Nephron (organoid): Measurements from ENCODE around the gene CFAP46.

ENCODE experiments used
- H3K27ac Mint-ChIP-seq, 3 experiments: 2 replicates each; pipeline ENCODE4 v1.8.0; 2020; ENCODE audit warnings: mixed read lengths in 3 of 3, mild to moderate bottlenecking in 2 of 3, moderate library complexity in 1 of 3
- H3K27me3 Mint-ChIP-seq: 2 replicates; pipeline ENCODE4 v1.8.0; 2021; ENCODE audit warnings: low read depth, mild to moderate bottlenecking, moderate library complexity, mixed read lengths
- H3K36me3 Mint-ChIP-seq: 2 replicates; pipeline ENCODE4 v1.8.0; 2020; ENCODE audit warnings: low read depth, mixed read lengths
- H3K4me1 Mint-ChIP-seq: 2 replicates; pipeline ENCODE4 v1.8.0; 2020; ENCODE audit warnings: mixed read lengths
- H3K4me3 Mint-ChIP-seq, 3 experiments: 2 replicates each; pipeline ENCODE4 v1.8.0; 2020; ENCODE audit warnings: mild to moderate bottlenecking in 3 of 3, mixed read lengths in 3 of 3, moderate library complexity in 2 of 3
- H3K9me3 Mint-ChIP-seq: 2 replicates; pipeline ENCODE4 v1.8.0; 2020; ENCODE audit warnings: mixed read lengths
- TF ChIP-seq, protein P1 (sequence below), 3 experiments: fragments of 200-600 bp; sonication (generic); IDR thresholded peaks; one replicate each; pipeline ENCODE4 v1.5.0; 2021; ENCODE audit warnings: antibody characterized with exemption in 3 of 3; ENCODE audit not compliant: unreplicated experiment in 3 of 3

CFAP46 gene

DNA sequence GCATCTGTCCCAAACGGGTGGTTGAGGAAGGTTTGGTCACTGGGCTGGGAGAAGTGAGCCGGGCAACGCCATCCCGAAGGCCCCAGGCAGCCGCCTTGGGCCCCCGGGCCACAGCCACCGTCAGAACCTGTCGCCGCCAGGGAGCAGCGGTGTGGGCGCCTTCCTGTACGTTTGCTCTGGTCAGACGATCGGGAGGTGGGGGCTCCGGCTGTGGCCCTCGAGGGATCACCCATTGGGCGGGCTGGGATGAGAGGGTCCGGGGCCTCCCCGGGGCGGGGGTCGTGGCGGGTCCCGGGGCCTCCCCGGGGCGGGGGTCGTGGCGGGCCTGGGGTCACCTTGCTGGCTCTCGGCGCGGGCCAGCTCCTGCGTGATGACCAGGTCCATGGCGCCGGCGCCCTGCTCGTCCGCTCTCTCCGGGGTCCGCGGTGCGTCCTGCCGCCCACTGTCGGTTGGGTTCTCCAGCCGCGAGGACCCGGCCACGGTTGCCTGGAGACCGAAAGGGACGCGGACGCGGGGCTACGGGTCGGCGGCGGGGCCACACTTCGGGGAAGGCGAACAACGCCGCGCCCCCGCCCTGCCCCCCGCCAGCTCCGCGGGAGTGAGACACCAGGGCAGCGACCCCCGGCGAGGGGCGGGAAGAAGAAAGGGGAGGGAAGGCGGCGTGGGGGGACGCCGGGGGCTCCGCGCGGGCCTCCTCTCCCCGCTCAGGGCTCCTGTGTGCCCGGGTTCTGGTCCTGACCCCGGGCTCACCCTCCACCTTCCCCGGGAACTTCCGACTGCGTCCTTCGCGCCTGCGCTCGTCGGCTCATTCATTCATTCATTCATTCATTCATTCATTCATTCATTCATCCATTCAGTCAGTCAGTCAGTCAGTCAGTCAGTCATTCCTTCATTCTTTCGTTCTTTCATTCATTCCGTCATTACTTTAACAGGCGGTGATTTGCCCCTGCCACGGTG is at the start of gene CFAP46:
Gene CFAP46, minus strand, starts transcription at position 470 of the 957 bp plus-strand sequence. Its CDS starts 86 bp downstream, at position 384.
- peaks cover 5% of the 10 kb centered on the region for H3K4me1 Mint-ChIP-seq
- TF ChIP-seq, protein P1, sequence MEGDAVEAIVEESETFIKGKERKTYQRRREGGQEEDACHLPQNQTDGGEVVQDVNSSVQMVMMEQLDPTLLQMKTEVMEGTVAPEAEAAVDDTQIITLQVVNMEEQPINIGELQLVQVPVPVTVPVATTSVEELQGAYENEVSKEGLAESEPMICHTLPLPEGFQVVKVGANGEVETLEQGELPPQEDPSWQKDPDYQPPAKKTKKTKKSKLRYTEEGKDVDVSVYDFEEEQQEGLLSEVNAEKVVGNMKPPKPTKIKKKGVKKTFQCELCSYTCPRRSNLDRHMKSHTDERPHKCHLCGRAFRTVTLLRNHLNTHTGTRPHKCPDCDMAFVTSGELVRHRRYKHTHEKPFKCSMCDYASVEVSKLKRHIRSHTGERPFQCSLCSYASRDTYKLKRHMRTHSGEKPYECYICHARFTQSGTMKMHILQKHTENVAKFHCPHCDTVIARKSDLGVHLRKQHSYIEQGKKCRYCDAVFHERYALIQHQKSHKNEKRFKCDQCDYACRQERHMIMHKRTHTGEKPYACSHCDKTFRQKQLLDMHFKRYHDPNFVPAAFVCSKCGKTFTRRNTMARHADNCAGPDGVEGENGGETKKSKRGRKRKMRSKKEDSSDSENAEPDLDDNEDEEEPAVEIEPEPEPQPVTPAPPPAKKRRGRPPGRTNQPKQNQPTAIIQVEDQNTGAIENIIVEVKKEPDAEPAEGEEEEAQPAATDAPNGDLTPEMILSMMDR (IDR thresholded peaks at IDR 0.05; ENCODE audit: unreplicated experiment in 3 of 3) = peak in 1 of 3 experiments; percentile 20
- no peaks in the 10 kb centered on the region for H3K36me3 Mint-ChIP-seq

DNA sequence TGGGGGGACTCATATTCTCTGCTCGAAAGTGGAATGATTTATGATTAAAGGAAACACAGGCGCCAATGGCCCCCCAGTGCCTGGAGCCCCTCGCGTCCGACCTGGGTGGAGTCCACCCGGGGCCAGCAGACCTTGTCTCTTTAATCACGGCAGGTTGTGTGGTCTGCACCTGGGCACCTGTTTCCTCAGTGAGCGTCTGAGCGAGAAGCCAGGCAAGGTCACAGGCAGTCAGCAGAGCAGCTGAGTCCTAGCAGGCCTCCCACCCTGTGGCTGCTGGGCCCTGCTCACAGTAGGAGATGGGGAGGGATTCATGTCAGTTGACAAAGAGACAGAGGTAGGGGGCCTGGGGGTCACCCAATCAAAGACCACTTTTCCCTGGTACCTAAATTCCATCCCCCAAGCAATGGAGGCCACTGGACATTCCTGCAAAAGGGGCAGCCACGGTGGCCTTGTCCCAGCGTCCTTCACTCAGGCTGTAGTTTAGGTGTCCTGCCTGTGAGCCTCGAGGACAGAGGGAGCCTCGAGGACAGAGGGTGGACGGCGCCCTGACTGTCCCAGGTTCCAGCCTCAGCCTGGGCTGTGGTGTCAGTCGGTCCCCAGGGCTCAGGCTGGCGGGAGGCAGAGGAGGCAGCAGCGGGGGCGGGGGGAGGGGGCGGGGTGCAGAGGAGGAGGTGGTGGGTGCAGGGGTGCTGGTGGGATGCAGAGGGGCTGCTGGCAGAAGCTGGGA is 49.5 kb upstream of the CFAP46 start:
- no peak overlapping the region for H3K4me3 Mint-ChIP-seq
- H3K4me1 Mint-ChIP-seq = peaks cover 10% of the 10 kb centered on the region
- TF ChIP-seq, protein P1 (IDR thresholded peaks at IDR 0.05; ENCODE audit: unreplicated experiment in 3 of 3) = no peak
- no peak overlapping the region for H3K27ac Mint-ChIP-seq
- H3K36me3 Mint-ChIP-seq = no peaks in the 10 kb centered on the region
- no peaks in the 10 kb centered on the region for H3K9me3 Mint-ChIP-seq
- peaks cover 34% of the 10 kb centered on the region for H3K27me3 Mint-ChIP-seq

More for the DNA sequence above, at the start of gene CFAP46:
- peak within 1 kb of the TSS; percentile 82 to 92 (median 84) for H3K4me3 Mint-ChIP-seq
- H3K27ac Mint-ChIP-seq = peak within 1 kb of the TSS in 2 of 3 experiments; percentile 4 to 50
- no peaks in the 10 kb centered on the region for H3K9me3 Mint-ChIP-seq
- peaks cover 22% of the 10 kb centered on the region for H3K27me3 Mint-ChIP-seq

DNA sequence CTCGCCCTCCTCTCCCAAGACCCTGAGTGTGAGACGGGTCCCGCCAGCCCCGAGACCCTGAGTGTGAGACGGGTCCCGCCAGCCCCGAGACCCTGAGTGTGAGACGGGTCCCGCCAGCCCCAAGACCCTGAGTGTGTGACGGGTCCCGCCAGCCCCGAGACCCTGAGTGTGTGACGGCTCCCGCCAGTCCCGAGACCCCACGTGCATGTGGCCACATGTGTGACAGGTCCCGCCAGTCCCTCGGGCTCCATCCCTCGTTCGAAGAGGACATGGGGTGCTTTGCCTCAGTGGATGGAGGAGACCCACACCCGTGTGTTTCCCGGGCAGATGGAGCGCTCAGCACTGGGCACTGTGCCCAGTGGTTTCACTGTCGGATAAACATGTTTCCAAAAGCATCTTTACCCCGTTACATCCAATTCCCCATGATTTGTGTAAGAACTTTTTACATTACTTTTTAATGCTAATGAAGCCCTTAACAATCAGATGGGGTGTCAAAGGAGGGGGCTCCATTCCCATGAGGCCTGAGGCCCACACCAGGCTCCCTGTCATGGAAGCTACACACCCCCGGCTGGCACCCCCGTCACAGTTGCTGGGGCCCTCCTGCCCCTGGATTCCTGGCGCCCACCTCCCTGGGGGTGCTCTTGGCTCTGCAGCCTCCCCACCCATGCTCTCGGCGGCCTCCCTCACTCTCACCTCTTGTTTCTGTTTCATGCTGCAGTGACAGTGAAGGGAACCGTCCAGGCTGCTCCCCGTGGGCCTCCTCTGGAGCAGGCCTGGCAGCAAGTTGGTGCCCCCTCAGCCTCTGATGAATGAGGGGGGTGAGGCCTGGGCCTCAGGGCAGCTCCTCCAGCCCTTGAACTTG is 48.5 kb upstream of the CFAP46 start:
- TF ChIP-seq, protein P1 (IDR thresholded peaks at IDR 0.05; ENCODE audit: unreplicated experiment in 3 of 3) = no peak
- Mint-ChIP-seq H3K27ac (peak overlapping the region in 1 of 3 experiments; percentile 7), H3K4me3 (no peak overlapping the region), H3K27me3 (peaks cover 39% of the 10 kb centered on the region), H3K9me3 (no peaks in the 10 kb centered on the region), H3K36me3 (no peaks in the 10 kb centered on the region), H3K4me1 (peaks cover 7% of the 10 kb centered on the region)

DNA sequence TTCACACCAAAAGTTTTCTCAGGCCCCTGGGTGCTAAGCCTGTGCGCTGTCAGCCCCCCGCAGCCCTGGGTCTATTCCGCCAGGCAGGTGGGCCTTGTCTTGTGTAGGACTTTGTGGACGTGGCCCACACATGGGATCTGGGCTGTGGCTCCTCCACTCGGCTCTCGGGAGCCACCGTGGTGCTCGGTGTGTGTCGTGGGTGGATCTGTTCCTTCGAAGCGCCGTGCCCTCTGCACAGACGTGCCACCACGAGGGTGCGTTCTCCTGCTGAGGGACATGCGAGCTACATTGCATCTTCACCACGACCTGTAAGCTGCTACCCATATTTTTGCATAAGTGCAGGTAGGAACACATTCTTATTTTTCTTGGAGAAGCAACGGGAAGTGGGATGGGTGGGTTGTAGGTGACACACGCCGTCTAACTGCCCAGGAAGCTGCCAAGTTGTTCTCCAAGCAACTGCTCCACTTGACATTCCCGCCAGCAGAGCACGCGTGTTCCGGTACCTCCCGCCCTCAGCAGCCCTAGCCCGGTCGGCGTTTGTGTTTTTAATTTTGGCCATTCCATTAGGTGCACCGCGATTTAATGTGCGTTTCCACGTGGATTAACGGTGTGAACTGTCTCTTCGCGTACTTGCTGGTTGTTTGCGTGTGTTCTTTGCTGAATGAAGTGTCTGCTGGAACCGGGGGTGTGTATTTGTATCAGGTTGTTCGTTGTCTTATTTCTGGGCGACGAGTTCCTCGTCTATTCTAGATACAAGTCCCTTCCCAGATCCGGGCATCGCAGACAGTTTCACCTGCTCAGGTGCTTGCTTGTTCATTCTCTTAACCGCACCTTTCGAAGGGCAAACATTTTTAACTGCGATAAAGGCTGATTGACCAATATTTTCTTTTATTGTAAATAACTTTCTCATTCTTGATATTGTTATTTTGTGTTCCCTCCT is 47.4 kb upstream of the CFAP46 start:
- peaks cover 7% of the 10 kb centered on the region for H3K4me1 Mint-ChIP-seq
- TF ChIP-seq, protein P1 (IDR thresholded peaks at IDR 0.05; ENCODE audit: unreplicated experiment in 3 of 3) = no peak
- H3K36me3 Mint-ChIP-seq = no peaks in the 10 kb centered on the region
- no peak overlapping the region for H3K4me3 Mint-ChIP-seq
- no peaks in the 10 kb centered on the region for H3K9me3 Mint-ChIP-seq
- H3K27me3 Mint-ChIP-seq = peaks cover 43% of the 10 kb centered on the region
- H3K27ac Mint-ChIP-seq = no peak overlapping the region

DNA sequence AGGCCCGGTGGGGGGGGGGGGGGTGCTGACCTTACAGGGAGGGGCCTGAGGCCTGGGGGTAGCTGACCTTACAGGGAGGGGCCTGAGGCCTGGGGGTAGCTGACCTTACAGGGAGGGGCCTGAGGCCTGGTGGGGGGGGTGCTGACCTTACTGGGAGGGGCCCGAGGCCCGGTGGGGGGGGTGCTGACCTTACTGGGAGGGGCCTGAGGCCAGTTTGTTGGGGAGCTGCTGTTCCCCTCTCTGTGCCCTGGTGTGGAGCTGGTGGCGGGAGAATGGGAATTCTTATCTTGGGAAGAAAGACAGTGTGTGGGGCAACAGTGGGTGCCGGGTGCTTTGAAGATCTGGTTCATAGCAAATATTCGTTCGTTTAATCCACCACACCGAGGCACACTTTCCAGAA is 46.6 kb upstream of the CFAP46 start:
- TF ChIP-seq, protein P1 (IDR thresholded peaks at IDR 0.05; ENCODE audit: unreplicated experiment in 3 of 3) = no peak
- peaks cover 7% of the 10 kb centered on the region for H3K4me1 Mint-ChIP-seq
- H3K27ac Mint-ChIP-seq = no peak overlapping the region
- H3K4me3 Mint-ChIP-seq = no peak overlapping the region
- H3K27me3 Mint-ChIP-seq = peaks cover 47% of the 10 kb centered on the region
- no peaks in the 10 kb centered on the region for H3K9me3 Mint-ChIP-seq
- H3K36me3 Mint-ChIP-seq = no peaks in the 10 kb centered on the region
